Measurements from ENCODE around the gene KIFBP. TPM values are rescaled to one million over a fixed set of nuclear protein-coding genes. Genes with fewer than 3 reads are reported as not detected.

The KIFBP gene
- total RNA-seq, 2 experiments from 2014 or later = 16.0 to 23.1 TPM

GRCh38 chr10:69057951-69058297, 69.3 kb downstream of the KIFBP start:
- H3K4me1 Mint-ChIP-seq = peaks cover 63% of the 10 kb centered on the region
- ATAC-seq (peak; percentile 5), DNase-seq (no peak)
- H3K36me3 Mint-ChIP-seq = no peaks in the 10 kb centered on the region
- H3K9me3 Mint-ChIP-seq (ENCODE audit: low read depth) = no peaks in the 10 kb centered on the region
- no peaks in the 10 kb centered on the region for H3K27me3 Mint-ChIP-seq
- CTCF ChIA-PET = interaction anchor here (1.3 to 2.2 kb wide), 3 partner anchors 30 to 53 kb away, joined by 4 to 9 read pairs (median 6); partner anchors contain the start of gene SRGN
- peak overlapping the region; percentile 19 for H3K4me3 Mint-ChIP-seq
- H3K27ac Mint-ChIP-seq = peak overlapping the region; percentile 87

- DNase-seq = no peak
- Mint-ChIP-seq H3K4me3 (no peak overlapping the region), H3K9me3 (ENCODE audit: low read depth) (no peaks in the 10 kb centered on the region), H3K27me3 (no peaks in the 10 kb centered on the region), H3K4me1 (peaks cover 55% of the 10 kb centered on the region), H3K36me3 (no peaks in the 10 kb centered on the region), H3K27ac (no peak overlapping the region)
- CTCF ChIA-PET = interaction anchor here (0.9 kb wide), 1 partner anchor 56 kb away, joined by 3 read pairs; no protein-coding TSS in a partner anchor
- ATAC-seq = no peak
Measured at GRCh38 chr10:69060127-69060798, 71.7 kb downstream of the KIFBP start.

GRCh38 chr10:69061305-69062161, 72.9 kb downstream of the KIFBP start:
- Mint-ChIP-seq H3K36me3 (peaks cover 3% of the 10 kb centered on the region), H3K4me3 (peak overlapping the region; percentile 46), H3K27ac (peak overlapping the region; percentile 69), H3K4me1 (peaks cover 53% of the 10 kb centered on the region), H3K27me3 (no peaks in the 10 kb centered on the region), H3K9me3 (ENCODE audit: low read depth) (no peaks in the 10 kb centered on the region)
- DNase-seq (peak; percentile 50), ATAC-seq (peak; percentile 72)
- CTCF ChIA-PET = interaction anchor here (1.2 to 1.7 kb wide), 2 partner anchors 24 to 57 kb away, joined by 3 to 5 read pairs; no protein-coding TSS in a partner anchor

GRCh38 chr10:69062901-69063300, 74.3 kb downstream of the KIFBP start:
- Mint-ChIP-seq H3K27ac (no peak overlapping the region), H3K4me1 (peaks cover 41% of the 10 kb centered on the region), H3K27me3 (no peaks in the 10 kb centered on the region), H3K36me3 (peaks cover 3% of the 10 kb centered on the region), H3K9me3 (ENCODE audit: low read depth) (no peaks in the 10 kb centered on the region), H3K4me3 (no peak overlapping the region)
- CTCF ChIA-PET = interaction anchor here (1.0 to 1.7 kb wide), 4 partner anchors 12 to 58 kb away, joined by 3 to 5 read pairs (median 3); no protein-coding TSS in a partner anchor
- ATAC-seq = no peak
- DNase-seq = no peak

- DNase-seq (no peak), ATAC-seq (no peak)
- CTCF ChIA-PET = interaction anchor here (0.6 to 1.8 kb wide), 11 partner anchors 13 to 164 kb away, joined by 3 to 5 read pairs (median 3); partner anchors contain the start of gene SRGN
- Mint-ChIP-seq H3K9me3 (ENCODE audit: low read depth) (no peaks in the 10 kb centered on the region), H3K4me1 (peaks cover 36% of the 10 kb centered on the region), H3K4me3 (no peak overlapping the region), H3K27me3 (no peaks in the 10 kb centered on the region), H3K27ac (no peak overlapping the region), H3K36me3 (peaks cover 3% of the 10 kb centered on the region)
Measured at GRCh38 chr10:69064762-69065328, 76.2 kb downstream of the KIFBP start.

GRCh38 chr10:69065406-69066361, 77.1 kb downstream of the KIFBP start:
- H3K36me3 Mint-ChIP-seq = peaks cover 3% of the 10 kb centered on the region
- H3K4me1 Mint-ChIP-seq = peaks cover 36% of the 10 kb centered on the region
- no peak overlapping the region for H3K4me3 Mint-ChIP-seq
- CTCF ChIA-PET = interaction anchor here (0.6 to 1.8 kb wide), 14 partner anchors 9 to 163 kb away, joined by 3 to 5 read pairs (median 3); partner anchors contain the start of gene SRGN
- DNase-seq (peak; percentile 50), ATAC-seq (peak; percentile 44)
- H3K27me3 Mint-ChIP-seq = no peaks in the 10 kb centered on the region
- H3K9me3 Mint-ChIP-seq (ENCODE audit: low read depth) = no peaks in the 10 kb centered on the region
- peak overlapping the region; percentile 81 for H3K27ac Mint-ChIP-seq

Other genes with a start within 250 kb of the KIFBP start
- gene STOX1, start 161.3 kb upstream of the KIFBP start, total RNA-seq = under 1 TPM; 0.29 to 0.33 TPM
- 10 to 100 TPM; 46.6 to 48.3 TPM for gene DDX50, start 87.5 kb upstream of the KIFBP start, total RNA-seq
- 100 to 1,000 TPM in 1 of 2 experiments, 10 to 100 TPM in 1; 80.4 to 143 TPM for gene DDX21, start 32.6 kb upstream of the KIFBP start, total RNA-seq
- 100 to 1,000 TPM; 366 to 616 TPM for gene SRGN, start 99.3 kb downstream of the KIFBP start, total RNA-seq
- gene VPS26A, start 135.4 kb downstream of the KIFBP start, total RNA-seq = 10 to 100 TPM; 53.6 to 58.1 TPM
- gene SUPV3L1, start 191.4 kb downstream of the KIFBP start, total RNA-seq = 10 to 100 TPM; 46.9 to 59.0 TPM
- gene HKDC1, start 231.5 kb downstream of the KIFBP start, total RNA-seq = 1 to 10 TPM in 1 of 2 experiments, under 1 TPM in 1; 0.61 to 2.7 TPM

All from activated CD8-positive, alpha-beta memory T cell treated with anti-CD3 and anti-CD28 coated beads, Interleukin-2, amount 10 ng/mL, durations not matched to agents 7 days and 5 days (primary cell).